ENCODE results near the gene PALM2AKAP2. TPM values are rescaled to one million over a fixed set of nuclear protein-coding genes. Genes with fewer than 3 reads are reported as not detected.

Gene PALM2AKAP2
- polyA plus RNA-seq, 1 donor from 2014 or later = 0.41 TPM

DNA sequence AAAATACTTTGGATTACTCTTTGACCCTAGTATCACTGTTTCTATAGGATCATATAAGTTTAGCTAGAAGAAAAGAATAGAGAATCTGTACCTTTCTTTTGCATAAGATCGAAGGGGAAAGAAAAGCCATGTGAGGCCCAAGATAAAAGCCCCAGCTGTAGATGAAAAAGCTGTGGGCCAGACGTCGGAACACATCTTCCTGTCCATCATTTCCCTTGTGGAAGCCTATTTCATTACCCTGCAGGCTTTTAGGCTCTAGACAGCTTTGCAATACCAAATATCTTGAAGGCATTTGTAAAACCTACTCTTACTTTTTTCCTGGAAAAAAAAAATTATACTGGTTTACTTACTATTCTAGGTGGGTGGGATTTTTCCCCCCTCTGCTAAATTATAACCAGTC lies 10.0 kb downstream of the PALM2AKAP2 start:
- no peaks in the 10 kb centered on the region for H4K20me1 ChIP-seq (ENCODE audit: insufficient read depth)
- H3K4me2 ChIP-seq (ENCODE audit: low read length) = no peak overlapping the region
- H3K79me2 ChIP-seq (replicated peaks; ENCODE audit: insufficient read depth, low read length) = no peaks in the 10 kb centered on the region
- no peaks in the 10 kb centered on the region for H3K36me3 ChIP-seq (ENCODE audit: insufficient read depth, low read length)
- H3K9ac ChIP-seq (ENCODE audit: low read length) = no peak overlapping the region
- no peak overlapping the region for H2AFZ ChIP-seq (ENCODE audit: low read depth, low read length)
- no peaks in the 10 kb centered on the region for H3K9me2 ChIP-seq (ENCODE audit: insufficient read depth, low read length)
- no peaks in the 10 kb centered on the region for H3K27me3 ChIP-seq (ENCODE audit: insufficient read depth, low read depth, low read length)
- no peaks in the 10 kb centered on the region for H3K9me3 ChIP-seq (ENCODE audit: low read length)
- no peak overlapping the region for H3K27ac ChIP-seq (ENCODE audit: low read length)
- H3F3A ChIP-seq (ENCODE audit: insufficient read depth, low read length, poor library complexity, severe bottlenecking) = no peaks in the 10 kb centered on the region
- no peak overlapping the region for H3K4me3 ChIP-seq (ENCODE audit: low read length)
- TF ChIP-seq, protein P1, sequence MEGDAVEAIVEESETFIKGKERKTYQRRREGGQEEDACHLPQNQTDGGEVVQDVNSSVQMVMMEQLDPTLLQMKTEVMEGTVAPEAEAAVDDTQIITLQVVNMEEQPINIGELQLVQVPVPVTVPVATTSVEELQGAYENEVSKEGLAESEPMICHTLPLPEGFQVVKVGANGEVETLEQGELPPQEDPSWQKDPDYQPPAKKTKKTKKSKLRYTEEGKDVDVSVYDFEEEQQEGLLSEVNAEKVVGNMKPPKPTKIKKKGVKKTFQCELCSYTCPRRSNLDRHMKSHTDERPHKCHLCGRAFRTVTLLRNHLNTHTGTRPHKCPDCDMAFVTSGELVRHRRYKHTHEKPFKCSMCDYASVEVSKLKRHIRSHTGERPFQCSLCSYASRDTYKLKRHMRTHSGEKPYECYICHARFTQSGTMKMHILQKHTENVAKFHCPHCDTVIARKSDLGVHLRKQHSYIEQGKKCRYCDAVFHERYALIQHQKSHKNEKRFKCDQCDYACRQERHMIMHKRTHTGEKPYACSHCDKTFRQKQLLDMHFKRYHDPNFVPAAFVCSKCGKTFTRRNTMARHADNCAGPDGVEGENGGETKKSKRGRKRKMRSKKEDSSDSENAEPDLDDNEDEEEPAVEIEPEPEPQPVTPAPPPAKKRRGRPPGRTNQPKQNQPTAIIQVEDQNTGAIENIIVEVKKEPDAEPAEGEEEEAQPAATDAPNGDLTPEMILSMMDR (IDR thresholded peaks at IDR 0.05; ENCODE audit: poor library complexity, severe bottlenecking) = no peak
- TF ChIP-seq TAF1 (IDR thresholded peaks at IDR 0.05; ENCODE audit: low read depth) = no peak
- TF ChIP-seq REST (IDR thresholded peaks at IDR 0.05; ENCODE audit: borderline replicate concordance) = no peak
- TF ChIP-seq SMC3 (conservative IDR thresholded peaks at IDR 0.05; ENCODE audit: poor library complexity) = no peak
- no peak for TF ChIP-seq EZH2 (IDR thresholded peaks at IDR 0.05; ENCODE audit: borderline replicate concordance, insufficient read depth, low read length, poor library complexity, severe bottlenecking)
- no peak for TF ChIP-seq RAD21 (conservative IDR thresholded peaks at IDR 0.05)
- no peak for TF ChIP-seq EP300 (conservative IDR thresholded peaks at IDR 0.05; ENCODE audit: poor library complexity, severe bottlenecking)
- no peak for TF ChIP-seq MXI1 (conservative IDR thresholded peaks at IDR 0.05; ENCODE audit: poor library complexity, severe bottlenecking)
- no peak for TF ChIP-seq POLR2AphosphoS5 (IDR thresholded peaks at IDR 0.05)

GRCh38 chr9:109791003-109791677 lies 11.1 kb downstream of the PALM2AKAP2 start:
- Histone ChIP-seq H3K79me2 (replicated peaks; ENCODE audit: insufficient read depth, low read length) (no peaks in the 10 kb centered on the region), H3K9me2 (ENCODE audit: insufficient read depth, low read length) (no peaks in the 10 kb centered on the region), H3K4me2 (ENCODE audit: low read length) (no peak overlapping the region), H3F3A (ENCODE audit: insufficient read depth, low read length, poor library complexity, severe bottlenecking) (no peaks in the 10 kb centered on the region), H3K27me3 (ENCODE audit: insufficient read depth, low read depth, low read length) (no peaks in the 10 kb centered on the region), H3K36me3 (ENCODE audit: insufficient read depth, low read length) (no peaks in the 10 kb centered on the region), H3K9me3 (ENCODE audit: low read length) (no peaks in the 10 kb centered on the region), H3K27ac (ENCODE audit: low read length) (no peak overlapping the region), H4K20me1 (ENCODE audit: insufficient read depth) (no peaks in the 10 kb centered on the region), H2AFZ (ENCODE audit: low read depth, low read length) (no peak overlapping the region), H3K4me3 (ENCODE audit: low read length) (no peak overlapping the region), H3K9ac (ENCODE audit: low read length) (no peak overlapping the region)
- no peak for TF ChIP-seq RAD21 (conservative IDR thresholded peaks at IDR 0.05)
- TF ChIP-seq TAF1 (IDR thresholded peaks at IDR 0.05; ENCODE audit: low read depth) = no peak

Measured in neural cell (in vitro differentiated cells).